Measurements from ENCODE around the gene NPC1.

Gene NPC1

GRCh38 chr18:23609390-23610023 is 23.2 kb upstream of the NPC1 start:
- Histone ChIP-seq H3K27ac (no peak overlapping the region), H3K4me2 (no peak overlapping the region), H3K9ac (no peak overlapping the region), H3K4me3 (no peak overlapping the region), H4K20me1 (no peaks in the 10 kb centered on the region), H3K9me3 (no peaks in the 10 kb centered on the region), H3K4me1 (no peaks in the 10 kb centered on the region), H3K36me3 (no peaks in the 10 kb centered on the region), H3K27me3 (no peaks in the 10 kb centered on the region)
- TF ChIP-seq Cebpa-rat (IDR thresholded peaks at IDR 0.05): no peak

GRCh38 chr18:23608211-23608610 is 21.9 kb upstream of the NPC1 start:
- no peak overlapping the region for H3K27ac ChIP-seq
- H3K36me3 ChIP-seq: no peaks in the 10 kb centered on the region
- no peaks in the 10 kb centered on the region for H3K27me3 ChIP-seq
- H3K9ac ChIP-seq: no peak overlapping the region
- no peaks in the 10 kb centered on the region for H3K9me3 ChIP-seq
- no peak for TF ChIP-seq Cebpa-rat (IDR thresholded peaks at IDR 0.05)
- H3K4me3 ChIP-seq: no peak overlapping the region
- H3K4me1 ChIP-seq: no peaks in the 10 kb centered on the region
- no peaks in the 10 kb centered on the region for H4K20me1 ChIP-seq
- H3K4me2 ChIP-seq: no peak overlapping the region

GRCh38 chr18:23605941-23606340 is 19.6 kb upstream of the NPC1 start:
- no peak overlapping the region for H3K27ac ChIP-seq
- no peaks in the 10 kb centered on the region for H3K4me1 ChIP-seq
- no peak overlapping the region for H3K9ac ChIP-seq
- TF ChIP-seq Cebpa-rat (IDR thresholded peaks at IDR 0.05): no peak
- H3K27me3 ChIP-seq: no peaks in the 10 kb centered on the region
- H3K36me3 ChIP-seq: no peaks in the 10 kb centered on the region
- no peaks in the 10 kb centered on the region for H3K9me3 ChIP-seq
- no peak overlapping the region for H3K4me2 ChIP-seq
- no peak overlapping the region for H3K4me3 ChIP-seq
- H4K20me1 ChIP-seq: no peaks in the 10 kb centered on the region

GRCh38 chr18:23599809-23600208 is 13.5 kb upstream of the NPC1 start:
- H4K20me1 ChIP-seq: no peaks in the 10 kb centered on the region
- no peak overlapping the region for H3K9ac ChIP-seq
- no peaks in the 10 kb centered on the region for H3K9me3 ChIP-seq
- no peak for TF ChIP-seq Cebpa-rat (IDR thresholded peaks at IDR 0.05)
- H3K4me1 ChIP-seq: peaks cover 6% of the 10 kb centered on the region
- no peak overlapping the region for H3K4me2 ChIP-seq
- H3K27me3 ChIP-seq: no peaks in the 10 kb centered on the region
- no peak overlapping the region for H3K4me3 ChIP-seq
- no peaks in the 10 kb centered on the region for H3K36me3 ChIP-seq
- no peak overlapping the region for H3K27ac ChIP-seq

- Histone ChIP-seq H3K4me2 (peak overlapping the region; percentile 26), H3K4me3 (no peak overlapping the region), H4K20me1 (no peaks in the 10 kb centered on the region), H3K27me3 (no peaks in the 10 kb centered on the region), H3K36me3 (no peaks in the 10 kb centered on the region), H3K9ac (no peak overlapping the region), H3K27ac (no peak overlapping the region), H3K4me1 (peaks cover 17% of the 10 kb centered on the region), H3K9me3 (no peaks in the 10 kb centered on the region)
- no peak for TF ChIP-seq Cebpa-rat (IDR thresholded peaks at IDR 0.05)
Observed at GRCh38 chr18:23596183-23596582, 9.9 kb upstream of the NPC1 start.

- peaks cover 17% of the 10 kb centered on the region for H3K4me1 ChIP-seq
- H3K4me3 ChIP-seq: no peak overlapping the region
- no peaks in the 10 kb centered on the region for H3K9me3 ChIP-seq
- no peak for TF ChIP-seq Cebpa-rat (IDR thresholded peaks at IDR 0.05)
- no peak overlapping the region for H3K27ac ChIP-seq
- no peak overlapping the region for H3K9ac ChIP-seq
- no peaks in the 10 kb centered on the region for H3K36me3 ChIP-seq
- H3K27me3 ChIP-seq: no peaks in the 10 kb centered on the region
- no peaks in the 10 kb centered on the region for H4K20me1 ChIP-seq
- no peak overlapping the region for H3K4me2 ChIP-seq
Observed at GRCh38 chr18:23595591-23595990, 9.3 kb upstream of the NPC1 start.

GRCh38 chr18:23593720-23594119 is 7.4 kb upstream of the NPC1 start:
- H3K9ac ChIP-seq: no peak overlapping the region
- H3K9me3 ChIP-seq: no peaks in the 10 kb centered on the region
- H3K4me2 ChIP-seq: no peak overlapping the region
- no peaks in the 10 kb centered on the region for H3K27me3 ChIP-seq
- no peak for TF ChIP-seq Cebpa-rat (IDR thresholded peaks at IDR 0.05)
- H3K4me3 ChIP-seq: no peak overlapping the region
- no peak overlapping the region for H3K27ac ChIP-seq
- no peaks in the 10 kb centered on the region for H3K36me3 ChIP-seq
- no peaks in the 10 kb centered on the region for H4K20me1 ChIP-seq
- peaks cover 17% of the 10 kb centered on the region for H3K4me1 ChIP-seq

- Histone ChIP-seq H3K27me3 (no peaks in the 10 kb centered on the region), H3K9ac (no peak overlapping the region), H3K36me3 (no peaks in the 10 kb centered on the region), H3K4me2 (no peak overlapping the region), H3K4me3 (no peak overlapping the region), H3K9me3 (no peaks in the 10 kb centered on the region), H4K20me1 (no peaks in the 10 kb centered on the region), H3K4me1 (peaks cover 17% of the 10 kb centered on the region), H3K27ac (no peak overlapping the region)
- TF ChIP-seq Cebpa-rat (IDR thresholded peaks at IDR 0.05): no peak
Observed at GRCh38 chr18:23592911-23593310, 6.6 kb upstream of the NPC1 start.

- no peak overlapping the region for H3K9ac ChIP-seq
- peaks cover 17% of the 10 kb centered on the region for H3K4me1 ChIP-seq
- H3K4me2 ChIP-seq: no peak overlapping the region
- H3K4me3 ChIP-seq: no peak overlapping the region
- no peak for TF ChIP-seq Cebpa-rat (IDR thresholded peaks at IDR 0.05)
- no peaks in the 10 kb centered on the region for H3K9me3 ChIP-seq
- H4K20me1 ChIP-seq: 0 out of 2 replicates have a peak, but pooled peaks cover 1% of the 10 kb centered on the region
- no peak overlapping the region for H3K27ac ChIP-seq
- H3K27me3 ChIP-seq: no peaks in the 10 kb centered on the region
- no peaks in the 10 kb centered on the region for H3K36me3 ChIP-seq
Observed at GRCh38 chr18:23591011-23591410, 4.7 kb upstream of the NPC1 start.

GRCh38 chr18:23588836-23589560 is 2.7 kb upstream of the NPC1 start:
- Histone ChIP-seq H3K9ac (no peak overlapping the region), H3K4me3 (no peak overlapping the region), H3K9me3 (no peaks in the 10 kb centered on the region), H3K4me2 (no peak overlapping the region), H3K4me1 (peaks cover 27% of the 10 kb centered on the region), H3K27ac (no peak overlapping the region), H3K36me3 (no peaks in the 10 kb centered on the region), H4K20me1 (peaks cover 13% of the 10 kb centered on the region; the same call in 1 of the 2 replicates), H3K27me3 (no peaks in the 10 kb centered on the region)
- no peak for TF ChIP-seq Cebpa-rat (IDR thresholded peaks at IDR 0.05)
